Stimulated activated CD4-positive, alpha-beta T cell treated with anti-CD3 and anti-CD28 coated beads, Interleukin-2, amount 100 ng/mL, for 4 hours (primary cell): ENCODE measurements around the gene TRPC1.

Experiments used
- DNase-seq: peaks from one replicate; pipeline ENCODE4 v3.0.0-alpha.2; 2020; ENCODE audit warnings: low read depth

Gene TRPC1

DNA sequence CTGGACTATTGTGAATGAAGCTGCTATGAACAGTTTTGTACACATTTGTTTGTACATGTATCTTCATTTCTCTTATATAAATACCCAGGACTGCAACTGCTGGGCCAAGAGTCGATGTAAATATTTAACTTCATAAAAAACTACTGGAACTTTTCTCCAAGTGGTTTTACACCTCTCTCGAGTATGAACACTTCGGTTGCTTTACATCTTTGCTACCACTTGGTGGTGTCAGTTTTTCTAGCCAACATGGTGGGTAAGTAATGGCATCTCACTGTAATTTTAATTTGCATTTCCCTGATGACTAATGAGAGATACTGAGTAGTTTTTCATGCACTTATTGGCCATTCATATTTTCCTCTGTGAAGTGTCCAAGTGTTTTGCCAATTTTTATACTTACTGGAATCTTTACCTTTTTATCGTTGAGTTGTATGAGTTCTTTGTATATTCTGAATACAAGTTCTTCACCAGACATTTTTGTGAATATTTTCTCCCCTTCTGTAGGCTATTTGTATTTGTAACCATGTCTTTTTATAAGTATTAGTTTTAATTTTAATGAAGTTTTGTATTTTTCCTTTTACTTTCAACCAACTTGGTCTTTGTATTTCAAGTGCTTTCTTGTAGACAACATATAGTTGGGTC is 120.6 kb downstream of the TRPC1 start:
- no peak for DNase-seq

DNA sequence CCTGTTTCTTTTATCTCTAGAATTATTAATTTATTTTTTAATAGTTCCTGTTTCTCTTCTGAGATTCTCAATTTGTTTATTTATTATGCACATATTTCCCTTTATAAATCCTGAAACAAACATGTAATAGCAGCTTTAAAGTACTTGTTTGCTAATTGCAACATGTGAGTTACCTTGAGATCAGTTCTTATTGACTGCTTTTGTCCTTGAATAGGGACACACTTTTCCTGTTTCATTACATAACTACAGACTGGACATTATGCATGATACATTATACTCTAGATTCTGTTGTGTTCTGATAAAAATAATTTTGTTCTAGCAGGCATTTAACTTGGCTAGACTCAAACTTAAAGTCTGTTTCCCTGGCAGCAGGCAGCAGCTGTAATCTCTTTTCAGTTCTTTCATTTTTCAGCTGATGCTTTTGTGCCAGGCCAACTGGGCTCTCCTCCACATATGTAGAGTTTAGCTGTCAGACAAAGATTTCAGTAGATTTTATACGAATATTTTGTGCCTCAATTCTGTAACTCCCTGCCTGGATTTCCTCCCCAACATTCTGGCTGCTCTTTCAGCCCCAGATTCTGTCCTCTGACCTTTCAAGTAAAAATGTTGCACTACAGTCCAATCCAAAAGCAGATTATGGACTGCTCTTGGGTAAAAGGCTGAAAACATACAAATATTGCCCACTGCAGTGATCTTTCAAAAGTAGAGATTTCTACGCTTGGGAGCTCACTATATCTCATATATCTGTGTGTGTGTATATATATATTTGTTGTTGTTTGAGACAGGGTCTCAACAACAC is 123.1 kb downstream of the TRPC1 start:
- DNase-seq: no peak

DNA sequence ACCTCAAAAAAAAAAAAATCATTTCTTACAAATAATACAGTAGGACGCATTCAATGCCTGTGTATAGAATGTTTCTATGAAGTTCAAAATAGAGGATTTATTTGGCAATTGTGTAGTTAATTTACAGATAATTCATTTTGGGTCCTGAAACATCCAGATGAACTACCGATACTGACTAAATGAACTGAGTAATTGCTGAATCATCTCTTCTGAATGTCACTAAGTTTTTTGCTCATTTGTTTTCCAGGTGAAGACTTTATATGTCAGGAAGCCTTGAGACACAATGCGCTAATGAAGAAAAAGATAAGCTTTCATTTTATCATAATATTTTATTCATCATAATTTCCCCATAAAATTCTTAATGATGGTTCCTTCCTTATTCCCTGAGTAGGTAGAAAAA is 125.3 kb downstream of the TRPC1 start:
- no peak for DNase-seq

DNA sequence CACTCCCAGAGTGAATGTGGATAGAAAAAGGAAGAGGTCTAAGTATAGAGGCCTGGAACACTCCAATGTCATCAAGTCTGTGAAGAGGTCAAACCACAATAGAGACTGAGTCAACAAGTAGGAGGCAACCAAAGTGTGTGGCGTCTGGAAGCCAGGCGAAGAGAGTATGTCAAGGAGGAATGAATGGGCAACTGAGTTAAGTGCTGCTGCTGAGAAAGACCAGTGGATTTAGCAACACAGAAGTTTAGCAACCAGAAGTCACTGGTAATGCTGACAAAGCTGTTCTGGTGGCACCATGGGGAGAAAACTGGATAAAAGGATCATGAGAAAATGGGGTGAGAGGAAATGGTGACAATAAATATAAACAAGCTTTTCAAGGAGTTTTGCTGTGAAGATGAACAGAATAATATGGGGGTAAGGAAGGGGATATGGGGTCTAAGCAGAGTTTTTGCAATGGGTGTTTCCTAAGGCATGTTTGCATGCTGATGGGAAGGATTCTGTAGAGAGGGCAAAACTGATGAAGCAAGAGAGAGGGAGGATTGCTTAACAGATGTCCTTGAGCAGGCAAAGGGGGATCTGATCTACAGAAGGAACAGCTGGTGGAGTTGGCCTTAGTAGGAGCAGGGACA is 126.7 kb downstream of the TRPC1 start:
- DNase-seq: no peak

DNA sequence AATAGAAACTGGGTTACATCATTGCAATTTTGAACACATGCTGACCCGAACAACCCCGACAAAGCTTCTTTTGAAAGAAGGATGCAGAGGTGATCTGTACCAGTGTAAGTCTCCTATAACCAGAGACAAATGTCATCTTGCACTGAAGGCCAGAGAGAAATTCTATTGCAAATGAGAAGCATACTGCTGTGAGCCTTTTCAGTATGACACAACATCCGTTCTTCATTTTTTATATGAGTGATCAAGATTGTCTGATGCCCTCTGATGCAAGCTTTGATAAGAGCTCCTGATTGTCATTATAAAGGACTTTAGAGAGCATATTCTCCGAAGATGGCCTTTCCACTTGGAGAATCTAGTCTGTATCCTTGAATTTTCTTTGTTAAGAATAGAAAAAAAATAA is 128.2 kb downstream of the TRPC1 start:
- no peak for DNase-seq

DNA sequence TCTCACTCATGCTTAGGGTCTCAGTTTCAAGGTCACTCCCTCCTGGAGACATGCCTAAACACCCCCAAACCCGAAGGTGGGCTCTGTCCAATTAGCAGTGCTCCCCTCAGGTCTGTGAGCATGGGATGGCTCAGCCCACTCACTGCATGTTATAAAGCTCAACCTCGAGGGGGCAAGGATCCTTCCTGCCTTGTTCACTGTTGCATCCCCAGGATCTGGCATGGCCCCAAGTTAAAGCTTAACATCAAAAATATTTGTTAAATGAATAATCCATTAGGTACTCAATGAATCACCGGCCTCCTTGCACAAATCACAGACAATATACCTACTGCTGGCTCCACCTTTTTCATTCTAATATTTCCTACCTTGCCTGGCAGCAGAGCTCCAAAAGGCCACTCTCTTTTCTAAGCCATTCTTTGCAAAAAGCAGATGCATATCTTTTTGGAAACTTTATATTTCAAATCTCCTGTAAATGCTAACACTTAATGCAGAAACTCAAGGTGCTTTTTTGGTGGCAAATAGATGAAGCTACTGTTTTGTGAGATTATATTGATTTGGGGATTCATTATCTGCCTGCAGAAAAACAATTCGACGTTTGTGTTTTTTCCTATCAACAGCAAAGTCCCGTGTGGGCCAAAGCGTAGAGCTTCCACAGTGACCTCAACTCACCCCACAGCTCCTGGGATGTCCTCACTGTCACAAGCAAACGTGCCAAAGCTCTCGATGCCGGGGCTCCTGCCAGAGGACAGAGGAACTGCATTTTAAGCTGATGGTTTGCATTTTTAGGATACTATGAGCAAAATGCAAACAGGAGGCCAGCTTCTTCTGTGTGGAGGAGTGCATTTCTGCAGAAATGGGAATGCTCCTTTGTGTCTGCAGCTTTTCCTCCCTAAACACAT is 129.7 kb downstream of the TRPC1 start:
- no peak for DNase-seq

DNA sequence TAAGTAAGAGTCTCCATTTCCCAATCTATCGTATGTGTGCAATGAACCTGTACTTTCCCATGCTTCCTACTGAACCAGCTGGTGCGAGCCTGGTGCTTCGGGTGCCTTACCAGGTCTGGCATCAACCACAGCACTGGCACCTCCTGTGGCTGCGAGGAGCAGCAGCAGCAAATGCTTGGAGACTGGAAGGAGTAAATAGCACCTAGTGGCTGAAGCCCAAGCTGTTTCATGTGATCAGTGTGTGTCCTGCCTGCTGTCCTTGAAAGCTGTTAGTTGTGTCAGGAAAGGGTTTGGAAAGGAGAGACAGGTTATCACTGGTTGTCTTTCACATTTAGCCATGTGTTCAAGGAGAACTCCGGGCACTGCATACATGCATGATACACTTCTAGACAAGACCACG is 133.2 kb downstream of the TRPC1 start:
- DNase-seq: no peak
